ENCODE results near the gene H1-8. TPM values are rescaled to one million over a fixed set of nuclear protein-coding genes. Genes with fewer than 3 reads are reported as not detected.

Gene H1-8
- total RNA-seq, 1 experiment from 2014 or later, result not detected

DNA sequence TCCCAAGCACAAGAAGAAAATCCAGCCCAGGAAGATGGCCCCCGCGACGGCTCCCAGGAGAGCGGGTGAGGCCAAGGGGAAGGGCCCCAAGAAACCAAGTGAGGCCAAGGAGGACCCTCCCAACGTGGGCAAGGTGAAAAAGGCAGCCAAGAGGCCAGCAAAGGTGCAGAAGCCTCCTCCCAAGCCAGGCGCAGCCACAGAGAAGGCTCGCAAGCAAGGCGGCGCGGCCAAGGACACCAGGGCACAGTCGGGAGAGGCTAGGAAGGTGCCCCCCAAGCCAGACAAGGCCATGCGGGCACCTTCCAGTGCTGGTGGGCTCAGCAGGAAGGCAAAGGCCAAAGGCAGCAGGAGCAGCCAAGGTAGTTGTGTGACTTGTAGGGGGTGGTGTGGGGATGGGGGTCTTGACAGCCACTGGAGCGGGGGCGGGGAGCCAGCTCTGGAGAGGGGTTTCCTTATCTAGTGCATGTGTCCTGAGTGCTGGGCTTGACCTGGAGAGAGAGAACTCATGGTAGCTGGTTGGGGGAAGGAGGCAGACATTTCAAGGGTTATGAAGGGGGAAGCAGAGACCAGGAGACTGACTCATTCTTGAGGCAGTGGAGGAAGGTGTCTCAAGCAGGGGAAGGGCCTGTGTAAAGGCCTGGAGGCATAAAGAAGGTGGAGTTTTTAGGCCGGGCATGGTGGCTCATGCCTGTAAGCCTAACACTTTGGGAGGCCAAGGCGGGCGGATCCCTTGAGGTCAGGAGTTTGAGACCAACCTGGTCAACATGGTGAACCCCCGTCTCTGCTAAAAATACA, 6.2 kb downstream of the H1-8 start:
- no peak overlapping the region for H4K91ac ChIP-seq (ENCODE audit: insufficient read length, low read depth, low read length)
- H2AFZ ChIP-seq (ENCODE audit: low read length), result no peak overlapping the region
- Mint-ChIP-seq H3K4me1 (peaks cover 9 to 26% of the 10 kb centered on the region in 2 experiments), H3K36me3 (ENCODE audit: insufficient read depth in 1 of 3, low read depth in 3 of 3) (no peaks in the 10 kb centered on the region), H3K27me3 (ENCODE audit: low read depth) (no peaks in the 10 kb centered on the region), H3K4me3 (no peak overlapping the region), H3K27ac (peak overlapping the region in 1 of 3 experiments; percentile 56; a peak in 2 of 7 replicates), H3K9me3 (no peaks in the 10 kb centered on the region)
- no peak overlapping the region for H3K14ac ChIP-seq (ENCODE audit: insufficient read depth, low read length)
- no peak overlapping the region for H3K56ac ChIP-seq (ENCODE audit: insufficient read length, low read depth, low read length)
- H3K4me1 ChIP-seq (ENCODE audit: insufficient read depth, low read length), result no peaks in the 10 kb centered on the region; the same call in 1 of the 2 replicates
- H4K20me1 ChIP-seq (ENCODE audit: control insufficient read depth, insufficient read depth, insufficient read length), result no peaks in the 10 kb centered on the region
- no peak overlapping the region for H4K8ac ChIP-seq (replicated peaks; ENCODE audit: insufficient read length, low read depth, low read length)
- H2BK15ac ChIP-seq (ENCODE audit: low read depth, low read length), result no peak overlapping the region
- H4K5ac ChIP-seq (ENCODE audit: insufficient read length, low read depth, low read length), result no peak overlapping the region
- H2AK5ac ChIP-seq (ENCODE audit: insufficient read length, low read length), result no peak overlapping the region
- H2BK120ac ChIP-seq (ENCODE audit: low read depth, low read length, poor library complexity, severe bottlenecking), result no peak overlapping the region
- H3K4me2 ChIP-seq (ENCODE audit: insufficient read depth, insufficient read length, low read length), result no peak overlapping the region
- H2BK12ac ChIP-seq (ENCODE audit: insufficient read length, low read depth, low read length), result no peak overlapping the region
- H3K27ac ChIP-seq (ENCODE audit: insufficient read length, low read depth, low read length), result no peak overlapping the region
- no peaks in the 10 kb centered on the region for H3K79me2 ChIP-seq (ENCODE audit: insufficient read depth, low read length)
- WGBS (ENCODE audit: extremely low coverage, insufficient read length, low lambda C conversion rate), result no CpG with 5 or more reads among the region's 18 CpGs
- no peaks in the 10 kb centered on the region for H3K23me2 ChIP-seq (ENCODE audit: insufficient read length, low read depth, low read length, poor library complexity, severe bottlenecking)
- H3K4ac ChIP-seq (ENCODE audit: low read depth, low read length), result no peak overlapping the region
- TF ChIP-seq, protein P1, sequence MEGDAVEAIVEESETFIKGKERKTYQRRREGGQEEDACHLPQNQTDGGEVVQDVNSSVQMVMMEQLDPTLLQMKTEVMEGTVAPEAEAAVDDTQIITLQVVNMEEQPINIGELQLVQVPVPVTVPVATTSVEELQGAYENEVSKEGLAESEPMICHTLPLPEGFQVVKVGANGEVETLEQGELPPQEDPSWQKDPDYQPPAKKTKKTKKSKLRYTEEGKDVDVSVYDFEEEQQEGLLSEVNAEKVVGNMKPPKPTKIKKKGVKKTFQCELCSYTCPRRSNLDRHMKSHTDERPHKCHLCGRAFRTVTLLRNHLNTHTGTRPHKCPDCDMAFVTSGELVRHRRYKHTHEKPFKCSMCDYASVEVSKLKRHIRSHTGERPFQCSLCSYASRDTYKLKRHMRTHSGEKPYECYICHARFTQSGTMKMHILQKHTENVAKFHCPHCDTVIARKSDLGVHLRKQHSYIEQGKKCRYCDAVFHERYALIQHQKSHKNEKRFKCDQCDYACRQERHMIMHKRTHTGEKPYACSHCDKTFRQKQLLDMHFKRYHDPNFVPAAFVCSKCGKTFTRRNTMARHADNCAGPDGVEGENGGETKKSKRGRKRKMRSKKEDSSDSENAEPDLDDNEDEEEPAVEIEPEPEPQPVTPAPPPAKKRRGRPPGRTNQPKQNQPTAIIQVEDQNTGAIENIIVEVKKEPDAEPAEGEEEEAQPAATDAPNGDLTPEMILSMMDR (conservative IDR thresholded peaks at IDR 0.05), result no peak
- H2BK5ac ChIP-seq (ENCODE audit: insufficient read length, low read length), result no peak overlapping the region
- no peak overlapping the region for H3K9ac ChIP-seq (ENCODE audit: extremely low read depth, insufficient read length, low read length)
- H2BK20ac ChIP-seq (ENCODE audit: low read depth, low read length, poor library complexity, severe bottlenecking), result no peak overlapping the region
- H3K18ac ChIP-seq (ENCODE audit: insufficient read length, low read depth, low read length), result no peak overlapping the region
- H3K79me1 ChIP-seq (ENCODE audit: insufficient read depth, low read depth, low read length, poor library complexity, severe bottlenecking), result no peaks in the 10 kb centered on the region
- H3T11ph ChIP-seq (ENCODE audit: low read length), result no peak overlapping the region
- H3K23ac ChIP-seq (ENCODE audit: insufficient read length, low read depth, low read length), result no peak overlapping the region
- no peaks in the 10 kb centered on the region for H3K9me3 ChIP-seq (ENCODE audit: control insufficient read depth, low read depth, low read length)
- DNase-seq, result no peak
- H3K27me3 ChIP-seq (ENCODE audit: insufficient read depth, low read length), result no peaks in the 10 kb centered on the region

Data from H9 (cell line).